ENCODE data around the gene MRPS24.

DNA sequence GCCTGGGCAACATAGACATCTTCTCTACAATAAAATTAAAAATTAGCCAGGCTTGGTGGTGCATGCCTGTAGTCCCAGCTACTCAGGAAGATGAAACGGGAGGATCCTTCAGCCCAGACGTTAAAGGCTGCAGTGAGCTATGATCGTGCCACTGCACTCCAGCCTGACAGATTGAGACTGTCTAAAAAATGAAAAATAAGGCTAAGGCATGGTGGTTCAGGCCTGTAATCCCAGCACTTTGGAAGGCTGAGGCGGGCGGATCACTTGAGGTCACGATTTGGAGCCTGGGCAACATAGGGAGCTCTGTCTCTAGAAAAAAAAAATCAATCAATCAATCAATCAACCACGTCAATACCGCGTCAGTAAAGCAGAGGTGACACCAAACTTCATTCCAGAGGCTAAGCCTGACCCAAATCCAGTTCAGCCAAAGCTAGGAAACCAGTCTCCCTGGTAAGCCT is 31.1 kb downstream of the MRPS24 start:
- TF ChIP-seq, protein P1, sequence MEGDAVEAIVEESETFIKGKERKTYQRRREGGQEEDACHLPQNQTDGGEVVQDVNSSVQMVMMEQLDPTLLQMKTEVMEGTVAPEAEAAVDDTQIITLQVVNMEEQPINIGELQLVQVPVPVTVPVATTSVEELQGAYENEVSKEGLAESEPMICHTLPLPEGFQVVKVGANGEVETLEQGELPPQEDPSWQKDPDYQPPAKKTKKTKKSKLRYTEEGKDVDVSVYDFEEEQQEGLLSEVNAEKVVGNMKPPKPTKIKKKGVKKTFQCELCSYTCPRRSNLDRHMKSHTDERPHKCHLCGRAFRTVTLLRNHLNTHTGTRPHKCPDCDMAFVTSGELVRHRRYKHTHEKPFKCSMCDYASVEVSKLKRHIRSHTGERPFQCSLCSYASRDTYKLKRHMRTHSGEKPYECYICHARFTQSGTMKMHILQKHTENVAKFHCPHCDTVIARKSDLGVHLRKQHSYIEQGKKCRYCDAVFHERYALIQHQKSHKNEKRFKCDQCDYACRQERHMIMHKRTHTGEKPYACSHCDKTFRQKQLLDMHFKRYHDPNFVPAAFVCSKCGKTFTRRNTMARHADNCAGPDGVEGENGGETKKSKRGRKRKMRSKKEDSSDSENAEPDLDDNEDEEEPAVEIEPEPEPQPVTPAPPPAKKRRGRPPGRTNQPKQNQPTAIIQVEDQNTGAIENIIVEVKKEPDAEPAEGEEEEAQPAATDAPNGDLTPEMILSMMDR (IDR thresholded peaks at IDR 0.05) = no peak
- no peak for TF ChIP-seq POLR2A (IDR thresholded peaks at IDR 0.05)
